Measurements from ENCODE around the gene ACTG1. TPM values are rescaled to one million over a fixed set of nuclear protein-coding genes. Genes with fewer than 3 reads are reported as not detected.

The ACTG1 gene
- total and polyA plus RNA-seq, 2 of the 13 experiments (the other 11 are each of a cell fraction or from before 2014, with no cell fraction given): 973 to 1,138 TPM

GRCh38 chr17:81513753-81514488 is 1.3 kb upstream of the ACTG1 start (continued):
- peak; percentile 88 for TF ChIP-seq UBTF (CRISPR knock-in tag; IDR thresholded peaks at IDR 0.05)
- no peak; the same call in 1 of the 2 replicates for TF ChIP-seq ZNF546 (CRISPR knock-in tag; conservative IDR thresholded peaks at IDR 0.05)
- peak; percentile 38 for TF ChIP-seq TAF1 (CRISPR knock-in tag; IDR thresholded peaks at IDR 0.05)
- no peak for TF ChIP-seq ZBTB49 (CRISPR knock-in tag; IDR thresholded peaks at IDR 0.05; ENCODE audit: borderline replicate concordance)
- no peak; the same call in 1 of the 2 replicates for TF ChIP-seq ETV6 (CRISPR knock-in tag; conservative IDR thresholded peaks at IDR 0.05)
- TF ChIP-seq ZC3H13 (CRISPR knock-in tag; IDR thresholded peaks at IDR 0.05): peak; percentile 18; the same call in 1 of the 2 replicates
- no peak for TF ChIP-seq TIGD3 (CRISPR knock-in tag; IDR thresholded peaks at IDR 0.05; ENCODE audit: borderline replicate concordance)
- no peak; the same call in 1 of the 2 replicates for TF ChIP-seq ARID5B (CRISPR knock-in tag; IDR thresholded peaks at IDR 0.05)
- no peak for TF ChIP-seq TBP (CRISPR knock-in tag; IDR thresholded peaks at IDR 0.05)
- TF ChIP-seq ZNF282 (IDR thresholded peaks at IDR 0.05; ENCODE audit: partially characterized antibody): no peak
- no peak for TF ChIP-seq CCAR2 (optimal IDR thresholded peaks at IDR 0.05; ENCODE audit: low read depth, low read length)
- no peak for TF ChIP-seq TRIM24 (CRISPR knock-in tag; IDR thresholded peaks at IDR 0.05)
- no peak for TF ChIP-seq ZSCAN20 (CRISPR knock-in tag; IDR thresholded peaks at IDR 0.05; ENCODE audit: borderline replicate concordance)
- TF ChIP-seq ZNF558 (CRISPR knock-in tag; IDR thresholded peaks at IDR 0.05; ENCODE audit: borderline replicate concordance): no peak; the same call in 1 of the 2 replicates
- TF ChIP-seq SKI (IDR thresholded peaks at IDR 0.05; ENCODE audit: partially characterized antibody): no peak
- TF ChIP-seq ZSCAN5A (CRISPR knock-in tag; IDR thresholded peaks at IDR 0.05; ENCODE audit: borderline replicate concordance): no peak
- TF ChIP-seq ZMYM3 (CRISPR knock-in tag; IDR thresholded peaks at IDR 0.05): no peak; the same call in 1 of the 2 replicates
